H1 (cell line): ENCODE data around the gene ULBP3. TPM values are rescaled to one million over a fixed set of nuclear protein-coding genes. Genes with fewer than 3 reads are reported as not detected.

ENCODE experiments used
- RFX5 ChIP-seq: IDR thresholded peaks from 2 replicates; pipeline ENCODE4 v1.6.1; 2011; ENCODE audit warnings: low read depth, low read length, improper control_type of control experiment, borderline replicate concordance
- SIN3A ChIP-seq, 2 experiments: IDR thresholded peaks in 1 of 2; conservative IDR thresholded peaks in 1 of 2; 2 replicates each; pipeline ENCODE4 v1.6.1; 2011 to 2012; ENCODE audit warnings: low read length in 2 of 2, improper control_type of control experiment in 1 of 2, low read depth in 1 of 2, mild to moderate bottlenecking in 1 of 2
- SUZ12 ChIP-seq: fragments of 200-600 bp; sonication (generic); IDR thresholded peaks from 2 replicates; pipeline ENCODE4 v1.6.1; 2012; ENCODE audit warnings: mild to moderate bottlenecking, inconsistent platforms, low read length, moderate library complexity, mixed read lengths
- TCF12 ChIP-seq: IDR thresholded peaks from 2 replicates; pipeline ENCODE4 v1.6.1; 2011; ENCODE audit warnings: low read depth, mild to moderate bottlenecking, low read length
- polyA plus RNA-seq, 7 experiments: library from polyadenylated mRNA; depleted of rRNA in 3 of 7; stranded (reverse) in 5 of 7; unstranded in 2 of 7; fragments of >200 nt in 5 of 7; fragments of 200-250 nt in 2 of 7; gene quantifications; 1 replicate in 5 of 7; 2 replicates in 1 of 7; 4 replicates in 1 of 7; pipeline versions ENCODE4 v1.2.1 to v1.2.3, GENCODE V29; 2011 to 2013; ENCODE audit warnings: missing spikeins in 2 of 7, mixed read lengths in 2 of 7
- total RNA-seq: library from RNA; stranded (reverse); fragmentation: NEBNext Ultra II Directional; extraction: Animal tissue kit (Norgen Biotek cat#: 25700); gene quantifications from 2 replicates; pipeline ENCODE4 v1.2.1, GENCODE V29; 2021

Gene ULBP3
- total and polyA plus RNA-seq, 2 of the 8 experiments (the other 6 are each of a cell fraction or from before 2014, with no cell fraction given), result 1.9 to 4.2 TPM

GRCh38 chr6:150116200-150116800 lies 47.4 kb upstream of the ULBP3 start (continued):
- TF ChIP-seq RFX5 (no peak), SUZ12 (no peak), TCF12 (no peak), SIN3A (conservative IDR thresholded peaks at IDR 0.05 in 1 of 2, IDR thresholded peaks at IDR 0.05 in 1 of 2; ENCODE audit: low read depth in 1 of 2, low read length in 2 of 2) (no peak)
